Uterus (tissue), 4 donors: ENCODE data around the gene SLC16A3. TPM values are rescaled to one million over a fixed set of nuclear protein-coding genes. Genes with fewer than 3 reads are reported as not detected.

Source experiments
- DNase-seq, 2 donors: peaks; one replicate each; pipeline ENCODE4 v3.0.0-alpha.2; 2019 to 2020
- H3K27ac ChIP-seq, 2 donors: fragments of 200-600 bp; sonication (generic); 1 replicate in 1 of 2; 2 replicates in 1 of 2; pipeline ENCODE4 v1.5.1; 2016 to 2018
- H3K27me3 ChIP-seq, 2 donors: fragments of 200-600 bp; sonication (generic); one replicate each; pipeline ENCODE4 v1.5.1; 2018 to 2019; ENCODE audit warnings: control low read depth in 1 of 2
- H3K36me3 ChIP-seq, 2 donors: fragments of 200-600 bp; sonication (generic); one replicate each; pipeline ENCODE4 v1.5.1; 2019; ENCODE audit warnings: control low read depth in 1 of 2
- H3K4me1 ChIP-seq, 2 donors: fragments of 200-600 bp; sonication (generic); one replicate each; pipeline ENCODE4 v1.5.1; 2018 to 2019; ENCODE audit warnings: control low read depth in 1 of 2
- H3K4me3 ChIP-seq, 2 donors: fragments of 200-600 bp; sonication (generic); 1 replicate in 1 of 2; 2 replicates in 1 of 2; pipeline ENCODE4 v1.5.1; 2018 to 2019; ENCODE audit warnings: mild to moderate bottlenecking in 1 of 2
- H3K9me3 ChIP-seq, 2 donors: fragments of 200-600 bp; sonication (generic); one replicate each; pipeline ENCODE4 v1.5.1; 2019; ENCODE audit warnings: control low read depth in 1 of 2
- POLR2A ChIP-seq, 2 donors: fragments of 450-650 bp; IDR thresholded peaks; one replicate each; pipeline ENCODE4 v1.6.1; 2016; ENCODE audit warnings: antibody characterized with exemption in 2 of 2, mild to moderate bottlenecking in 1 of 2, moderate library complexity in 1 of 2
- intact Hi-C: fragments of 100-400 bp; cut with DNase I; formaldehyde crosslinking; loops from one replicate; pipeline ENCODE4 v1.15.1; 2023; ENCODE audit warnings: low total_unique reads
- total RNA-seq, 4 donors: library from RNA; depleted of rRNA in 3 of 4; stranded (reverse); fragments of >200 nt in 3 of 4; gene quantifications; one replicate each; pipeline versions ENCODE4 v1.1.0 to v1.2.4, GENCODE V29; 2014 to 2023
- TF ChIP-seq, protein P1 (sequence below), 4 experiments: fragments of 200-600 bp in 2 of 4; fragments of 450-650 bp in 2 of 4; sonication (generic) in 2 of 4; IDR thresholded peaks; one replicate each; pipeline ENCODE4 v1.5.1; 2016 to 2019; ENCODE audit warnings: antibody characterized with exemption in 4 of 4, mild to moderate bottlenecking in 2 of 4, moderate library complexity in 1 of 4
- donor health status: DM: yes; HTN: yes; CAD: no.

SLC16A3 gene
- total RNA-seq, 4 donors from 2014 or later = 1.5 to 28.6 (median 12.2) TPM

DNA sequence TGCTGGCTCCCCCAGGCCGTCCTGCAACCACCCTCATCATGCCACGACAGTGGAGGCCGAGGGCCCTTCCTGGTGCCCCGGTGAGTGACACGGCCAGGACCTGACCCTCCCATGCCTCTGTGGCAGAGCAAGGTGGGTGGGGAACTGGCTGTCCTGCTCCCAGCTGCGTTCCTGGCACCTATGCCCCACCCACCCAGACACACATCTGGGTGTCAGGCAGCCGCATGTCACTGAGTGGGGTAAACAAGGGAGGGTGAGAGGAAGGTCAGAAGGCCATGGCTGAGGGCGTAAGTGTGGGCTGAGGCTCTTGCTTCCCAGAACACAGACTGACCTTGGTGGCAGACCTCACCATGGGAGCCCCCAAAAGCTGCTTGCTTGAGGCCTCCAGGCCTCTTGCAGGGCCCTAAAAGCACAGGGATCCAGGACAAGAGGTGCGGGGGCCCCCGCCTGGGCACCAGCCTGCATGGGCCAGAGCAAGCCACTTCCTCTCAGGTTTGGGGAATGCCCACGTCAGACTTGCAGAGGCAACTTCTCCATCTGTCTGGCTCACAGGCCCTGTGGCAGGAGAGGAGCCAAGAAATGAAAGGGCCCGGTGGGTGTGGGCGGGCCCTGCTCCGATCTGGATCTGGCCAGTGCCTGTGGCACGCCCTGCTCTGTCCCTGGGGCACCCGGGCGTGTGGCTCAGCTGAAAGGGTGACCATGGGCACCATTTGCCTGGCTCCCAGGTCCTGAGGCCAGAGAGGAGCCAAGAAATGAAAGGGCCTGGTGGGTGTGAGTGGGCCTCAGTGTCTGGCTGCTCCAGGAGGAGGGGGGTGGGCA, 12.3 kb upstream of the SLC16A3 start:
- Histone ChIP-seq H3K4me1 (peaks cover 0 to 4% of the 10 kb centered on the region in 2 donors), H3K4me3 (no peak overlapping the region), H3K27ac (peak overlapping the region; percentile 10 to 21), H3K36me3 (no peaks in the 10 kb centered on the region), H3K9me3 (no peaks in the 10 kb centered on the region), H3K27me3 (no peaks in the 10 kb centered on the region)
- no peak for TF ChIP-seq POLR2A (IDR thresholded peaks at IDR 0.05)
- TF ChIP-seq, protein P1, sequence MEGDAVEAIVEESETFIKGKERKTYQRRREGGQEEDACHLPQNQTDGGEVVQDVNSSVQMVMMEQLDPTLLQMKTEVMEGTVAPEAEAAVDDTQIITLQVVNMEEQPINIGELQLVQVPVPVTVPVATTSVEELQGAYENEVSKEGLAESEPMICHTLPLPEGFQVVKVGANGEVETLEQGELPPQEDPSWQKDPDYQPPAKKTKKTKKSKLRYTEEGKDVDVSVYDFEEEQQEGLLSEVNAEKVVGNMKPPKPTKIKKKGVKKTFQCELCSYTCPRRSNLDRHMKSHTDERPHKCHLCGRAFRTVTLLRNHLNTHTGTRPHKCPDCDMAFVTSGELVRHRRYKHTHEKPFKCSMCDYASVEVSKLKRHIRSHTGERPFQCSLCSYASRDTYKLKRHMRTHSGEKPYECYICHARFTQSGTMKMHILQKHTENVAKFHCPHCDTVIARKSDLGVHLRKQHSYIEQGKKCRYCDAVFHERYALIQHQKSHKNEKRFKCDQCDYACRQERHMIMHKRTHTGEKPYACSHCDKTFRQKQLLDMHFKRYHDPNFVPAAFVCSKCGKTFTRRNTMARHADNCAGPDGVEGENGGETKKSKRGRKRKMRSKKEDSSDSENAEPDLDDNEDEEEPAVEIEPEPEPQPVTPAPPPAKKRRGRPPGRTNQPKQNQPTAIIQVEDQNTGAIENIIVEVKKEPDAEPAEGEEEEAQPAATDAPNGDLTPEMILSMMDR (IDR thresholded peaks at IDR 0.05) = no peak
- intact Hi-C loops = no loop called here
- DNase-seq = peak in 1 of 2 donors; percentile 32

DNA sequence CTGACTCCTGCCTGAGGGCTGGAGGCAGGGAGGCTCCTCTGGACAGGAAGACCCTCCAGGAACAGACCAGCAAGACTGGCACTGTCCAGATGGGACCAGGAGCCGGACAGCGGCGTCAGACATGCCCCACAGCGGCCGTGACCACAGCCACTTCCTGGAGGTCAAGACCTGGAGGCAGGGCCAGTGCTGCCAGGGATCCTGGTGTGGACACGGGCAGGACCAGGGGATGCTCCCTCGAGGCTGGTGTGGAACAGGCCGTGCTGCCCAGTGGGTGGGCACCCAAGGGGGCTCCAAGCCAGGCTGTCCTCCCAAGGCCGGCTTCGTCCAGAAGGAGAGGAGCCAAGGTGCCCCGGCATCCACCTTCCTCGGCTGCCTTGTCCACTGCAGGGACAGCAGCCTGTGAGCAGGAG, 11.7 kb upstream of the SLC16A3 start:
- Histone ChIP-seq H3K27me3 (no peaks in the 10 kb centered on the region), H3K9me3 (no peaks in the 10 kb centered on the region), H3K4me1 (peaks cover 0 to 4% of the 10 kb centered on the region in 2 donors), H3K27ac (peak overlapping the region; percentile 10 to 21), H3K4me3 (no peak overlapping the region), H3K36me3 (no peaks in the 10 kb centered on the region)
- intact Hi-C loops = no loop called here
- no peak for DNase-seq
- TF ChIP-seq, protein P1 (IDR thresholded peaks at IDR 0.05) = no peak

DNA sequence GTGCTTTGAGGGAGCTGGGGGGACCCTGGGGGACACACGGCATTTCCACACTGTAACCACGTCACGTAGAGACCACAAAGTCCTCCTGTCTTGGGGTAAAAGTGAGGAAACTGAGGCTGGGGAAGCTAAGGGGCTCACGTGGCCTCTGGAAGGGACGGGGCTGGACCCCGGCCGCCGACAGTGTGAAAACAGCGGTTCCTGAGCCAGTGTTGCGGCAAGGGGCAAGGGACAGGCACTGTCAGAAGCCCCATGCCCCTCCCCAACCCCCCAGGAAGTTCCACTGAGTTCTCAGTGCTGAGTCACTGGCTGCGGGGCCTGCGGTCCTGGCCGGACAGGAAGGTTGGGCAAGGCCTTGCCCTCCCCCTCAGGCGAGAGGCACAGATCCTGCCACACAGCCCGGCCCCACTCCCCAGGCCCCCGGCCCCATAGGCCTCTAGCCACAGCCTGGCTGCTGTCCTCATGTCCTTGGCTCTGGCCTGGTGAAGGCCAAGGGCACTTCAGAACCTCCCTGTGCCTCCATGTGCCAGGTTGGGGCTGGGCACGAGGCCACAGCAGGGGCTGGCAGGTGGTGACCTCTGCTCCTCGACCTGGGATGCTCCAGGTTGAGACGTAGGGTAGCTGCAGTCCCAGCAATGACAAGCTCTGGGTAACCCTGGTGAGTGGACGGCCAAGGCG, 11.2 kb upstream of the SLC16A3 start:
- TF ChIP-seq, protein P1 (IDR thresholded peaks at IDR 0.05) = no peak
- no peak for TF ChIP-seq POLR2A (IDR thresholded peaks at IDR 0.05)
- H3K36me3 ChIP-seq = no peaks in the 10 kb centered on the region
- H3K27me3 ChIP-seq = no peaks in the 10 kb centered on the region
- H3K9me3 ChIP-seq = no peaks in the 10 kb centered on the region
- H3K27ac ChIP-seq = peak overlapping the region; percentile 10 to 21
- no peak for DNase-seq
- H3K4me1 ChIP-seq = peaks cover 0 to 4% of the 10 kb centered on the region in 2 donors
- intact Hi-C loops = no loop called here
- H3K4me3 ChIP-seq = no peak overlapping the region

DNA sequence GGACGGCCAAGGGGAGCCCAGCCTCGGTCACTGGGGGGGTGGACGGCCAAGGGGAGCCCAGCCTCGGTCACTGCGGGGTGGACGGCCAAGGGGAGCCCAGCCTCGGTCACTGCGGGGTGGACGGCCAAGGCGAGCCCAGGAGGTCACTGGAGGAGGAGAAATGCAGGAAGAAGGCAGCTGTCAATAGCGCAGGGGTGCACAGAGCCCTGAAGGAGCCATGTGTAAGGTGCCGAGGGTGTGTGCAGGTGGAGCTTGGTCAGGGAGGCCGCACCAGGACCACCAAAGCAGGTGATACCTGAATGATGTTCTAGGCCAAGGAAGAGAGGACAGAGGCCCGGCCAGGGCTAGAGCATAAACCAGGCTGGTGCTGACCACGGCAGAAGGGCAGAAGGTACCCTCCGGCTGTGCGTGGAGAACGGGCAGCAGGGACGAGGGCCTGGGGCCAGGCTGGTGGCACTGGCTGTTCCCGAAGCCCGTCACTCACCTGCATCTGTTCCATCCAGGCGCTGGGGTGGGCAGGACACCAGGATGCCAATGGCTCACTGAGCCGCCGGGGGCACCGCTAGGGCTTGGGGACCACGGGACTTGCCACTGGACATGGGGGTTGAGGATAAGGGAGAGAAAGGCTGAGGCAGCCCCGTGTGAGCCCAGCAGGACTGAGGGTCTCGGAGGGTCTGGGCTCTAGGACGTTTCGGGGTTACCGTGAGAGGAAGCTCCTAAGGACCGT, 10.3 kb upstream of the SLC16A3 start:
- H3K27me3 ChIP-seq = no peaks in the 10 kb centered on the region
- no peak for DNase-seq
- H3K27ac ChIP-seq = no peak overlapping the region
- TF ChIP-seq, protein P1 (IDR thresholded peaks at IDR 0.05) = no peak
- TF ChIP-seq POLR2A (IDR thresholded peaks at IDR 0.05) = no peak
- no peaks in the 10 kb centered on the region for H3K36me3 ChIP-seq
- peaks cover 0 to 2% of the 10 kb centered on the region in 2 donors for H3K4me1 ChIP-seq
- intact Hi-C loops = no loop called here
- H3K4me3 ChIP-seq = no peak overlapping the region
- no peaks in the 10 kb centered on the region for H3K9me3 ChIP-seq
